HG02973 (cell line): Measurements from ENCODE around the gene FHL2.

Source experiments
- ATAC-seq: cut with Tn5 transposase; IDR thresholded peaks from one replicate; pipeline ENCODE4 v1.9.1; 2021; ENCODE audit warnings: moderate library complexity; ENCODE audit not compliant: unreplicated experiment

Gene FHL2

DNA sequence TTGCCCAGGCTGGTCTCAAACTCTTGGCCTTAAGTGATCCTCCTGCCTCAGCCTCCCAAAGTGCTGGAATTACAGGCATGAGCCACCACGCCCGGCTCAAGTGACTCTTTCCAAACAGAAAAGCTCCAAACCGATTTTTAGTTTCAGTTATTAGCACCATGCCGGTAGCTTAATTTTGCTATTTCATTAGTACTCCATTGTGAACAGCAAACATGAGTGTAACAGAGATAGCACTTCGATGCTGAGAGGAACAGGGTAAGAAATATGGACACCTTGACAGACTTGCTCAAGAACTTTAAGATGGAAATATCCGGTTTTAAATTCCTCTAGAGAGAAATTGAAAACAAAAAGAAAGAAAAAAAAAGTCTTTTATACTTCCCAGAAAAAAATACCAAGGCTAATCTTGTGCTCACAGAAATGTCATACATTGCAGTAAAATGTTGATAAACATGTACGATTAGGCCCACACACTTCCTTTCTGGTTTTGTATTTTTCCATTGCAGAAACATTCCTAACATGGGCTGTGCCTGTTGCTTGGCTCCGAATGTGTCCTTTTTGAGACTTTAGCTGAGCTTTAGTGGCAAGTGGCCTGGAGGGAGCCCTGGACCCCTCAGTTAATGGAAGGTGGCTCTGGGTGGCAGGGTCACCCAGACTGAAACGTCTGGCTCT is 18.3 kb downstream of the FHL2 start:
- ATAC-seq: no peak

DNA sequence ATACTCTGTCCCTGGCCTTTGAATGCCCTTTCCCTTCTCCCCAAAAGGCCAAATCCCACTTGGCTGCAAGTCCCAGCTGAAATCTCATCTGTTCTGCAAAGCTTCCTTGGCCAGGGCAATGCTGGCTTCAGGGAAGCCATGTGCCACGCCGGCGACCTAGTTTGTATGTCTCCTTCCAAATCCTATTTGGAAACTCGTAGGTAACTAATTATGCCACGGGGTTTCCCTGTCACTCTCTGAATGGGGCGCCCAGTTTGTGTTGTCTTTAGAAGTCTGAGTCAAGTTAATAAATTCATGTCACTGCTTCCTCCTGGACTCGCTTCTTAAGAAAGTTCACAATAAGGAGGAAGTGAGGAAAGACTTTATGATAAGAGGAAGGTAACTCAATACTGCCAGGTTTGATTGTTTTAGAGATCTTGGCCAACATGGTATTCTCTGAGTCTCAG is 19.1 kb downstream of the FHL2 start:
- no peak for ATAC-seq

DNA sequence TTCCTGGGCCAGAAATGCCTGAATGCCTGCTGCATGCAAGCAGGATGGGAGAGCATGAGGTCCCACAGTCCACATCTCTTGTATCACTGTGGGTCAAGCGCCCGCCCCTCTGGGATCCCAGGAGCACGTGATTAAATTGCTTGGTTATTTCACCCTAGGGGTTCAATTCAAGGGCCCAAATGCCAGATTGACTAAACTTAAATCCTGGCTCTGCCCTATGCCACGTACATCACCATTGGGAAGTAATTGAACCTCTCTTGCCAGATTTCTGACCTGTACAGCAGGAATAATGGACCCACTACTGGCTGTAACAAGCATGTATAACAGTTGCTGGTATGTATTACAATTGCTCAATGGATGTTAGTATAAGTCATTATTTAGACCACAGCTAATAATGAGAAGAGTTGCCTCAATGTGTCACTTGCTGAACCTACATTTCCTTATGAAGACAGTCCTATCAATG is 19.9 kb downstream of the FHL2 start:
- ATAC-seq: no peak

DNA sequence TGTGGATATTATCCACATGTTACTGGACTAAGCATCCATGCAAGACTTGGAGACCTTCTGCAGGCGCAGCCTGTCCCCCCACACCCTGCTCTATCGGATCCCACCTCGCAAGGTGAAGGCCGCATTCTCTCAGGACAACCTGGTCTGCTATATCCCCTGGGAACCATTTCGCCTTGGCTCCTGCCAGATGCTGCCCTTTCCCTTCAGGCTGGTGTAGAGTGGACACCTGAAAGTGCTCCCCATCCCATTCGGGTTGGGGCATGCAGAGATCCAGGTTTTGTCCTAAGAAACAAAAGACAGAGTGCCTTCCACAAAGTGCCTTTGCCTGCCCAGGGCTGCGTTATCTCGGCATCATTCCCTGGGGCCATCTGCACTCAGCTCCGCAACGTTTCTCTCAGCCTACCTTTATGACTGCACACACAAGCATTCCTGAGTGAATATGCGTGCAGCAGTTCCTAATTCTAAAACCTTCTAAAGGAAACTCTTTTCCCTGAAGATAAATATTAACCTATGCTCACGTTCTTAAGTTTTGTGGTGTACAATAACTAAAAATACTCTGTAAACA is 20.5 kb downstream of the FHL2 start:
- ATAC-seq: no peak

DNA sequence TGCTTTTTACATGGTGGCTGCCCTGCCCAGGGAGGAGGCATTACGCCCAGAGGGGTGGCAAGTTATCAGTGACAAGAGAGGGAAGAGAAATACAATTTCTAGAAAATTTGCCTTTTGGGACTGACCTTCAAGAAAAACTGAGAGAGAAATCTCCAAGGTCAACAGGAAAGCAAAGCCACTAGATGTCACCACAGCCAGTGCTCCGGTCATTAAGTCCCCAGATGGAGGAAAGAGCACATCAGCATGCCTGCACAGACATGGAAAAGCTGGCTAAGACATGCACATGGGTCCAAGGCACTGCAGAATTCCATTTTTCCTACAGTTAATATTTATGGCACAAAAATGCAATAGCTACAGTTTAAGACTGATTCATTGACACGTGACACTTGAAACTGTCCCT is 21.0 kb downstream of the FHL2 start:
- no peak for ATAC-seq

DNA sequence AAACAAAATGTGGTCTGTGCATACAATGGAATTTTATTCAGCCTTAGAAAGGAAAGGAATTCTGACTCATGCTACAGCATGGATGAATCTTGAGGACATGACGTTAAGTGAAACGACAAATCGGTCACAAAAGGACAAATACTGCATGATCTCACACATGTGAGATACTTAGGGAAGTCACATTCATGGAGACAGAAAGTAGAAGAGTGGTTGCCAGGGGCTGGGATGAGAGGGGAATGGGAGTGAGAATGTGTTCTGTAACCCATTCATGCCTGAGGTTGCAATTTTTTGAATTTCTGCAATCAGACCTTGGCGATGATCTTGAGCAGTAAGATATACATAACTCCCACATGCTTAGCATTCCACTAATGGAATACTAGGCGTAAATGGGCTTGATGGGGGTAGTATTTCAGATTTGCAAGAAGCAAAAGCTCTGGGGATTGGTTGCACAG is 22.0 kb downstream of the FHL2 start:
- ATAC-seq: no peak

DNA sequence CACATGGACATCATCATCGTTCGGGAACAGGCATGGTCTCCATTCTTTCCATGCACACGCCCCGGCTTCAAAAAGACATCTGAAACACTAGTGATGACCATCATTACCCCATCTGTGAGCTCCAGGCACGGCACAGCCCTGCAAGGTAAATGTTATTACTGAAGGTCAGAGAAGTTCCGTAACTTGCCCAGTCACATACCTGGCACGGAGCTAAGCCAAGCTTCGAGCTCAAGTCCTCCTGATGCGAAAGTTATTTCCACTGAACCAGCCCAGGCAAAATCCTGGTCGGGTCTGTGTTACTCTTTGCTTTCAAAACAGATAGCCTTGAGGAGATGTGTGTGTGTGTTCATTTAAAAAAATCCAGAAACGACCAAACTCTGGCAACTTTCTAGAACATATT is 22.8 kb downstream of the FHL2 start:
- no peak for ATAC-seq

DNA sequence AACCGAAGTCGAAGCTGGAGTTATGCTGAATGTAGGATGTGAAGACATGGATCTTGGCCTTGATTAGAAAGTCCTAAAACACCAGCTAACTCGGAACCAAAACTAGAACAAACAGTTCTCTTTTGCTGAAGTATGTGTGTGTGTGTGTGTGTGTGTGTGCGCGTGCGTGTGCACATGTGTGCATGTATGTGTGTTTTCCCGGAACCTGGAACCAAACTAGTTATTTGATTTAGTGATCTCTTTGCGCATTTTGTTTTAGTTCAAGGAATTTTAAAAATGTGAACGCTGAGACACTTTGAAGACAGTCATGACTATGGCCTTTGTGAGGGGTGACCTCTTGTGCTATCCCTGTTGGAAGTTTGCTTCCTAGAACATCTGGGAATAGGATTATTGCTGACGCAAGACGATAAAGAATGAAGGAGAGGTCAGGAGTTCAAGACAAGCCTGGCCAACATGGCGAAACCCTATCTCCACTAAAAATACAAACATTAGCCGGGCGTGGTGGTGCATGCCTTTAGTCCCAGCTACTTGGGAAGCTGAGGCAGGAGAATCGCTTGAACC is 23.8 kb downstream of the FHL2 start:
- no peak for ATAC-seq

DNA sequence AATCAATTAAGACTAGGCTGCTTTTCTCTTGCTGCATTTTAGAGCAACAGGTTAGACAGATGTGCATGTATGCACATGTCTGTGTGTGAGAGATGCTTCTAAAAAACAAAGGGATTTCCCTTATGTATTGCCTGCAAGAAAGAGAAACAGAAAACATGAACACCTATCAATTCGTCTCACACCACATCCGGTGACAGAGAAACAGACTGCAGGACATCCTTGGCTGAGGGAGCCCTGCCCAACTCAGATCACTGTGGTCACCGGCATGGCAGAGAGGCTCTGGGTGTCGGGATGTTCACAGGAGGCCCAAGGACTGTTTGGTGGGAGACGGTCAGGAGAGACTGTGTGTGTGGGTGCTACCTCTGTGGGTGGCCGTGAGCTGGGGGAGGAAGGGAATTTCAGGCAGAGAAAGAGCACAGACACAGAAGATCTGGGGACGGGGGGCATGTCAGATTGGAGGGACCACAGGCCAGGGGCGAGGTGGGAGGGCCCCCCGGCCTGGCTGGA is 24.9 kb downstream of the FHL2 start:
- peak; percentile 89 for ATAC-seq

DNA sequence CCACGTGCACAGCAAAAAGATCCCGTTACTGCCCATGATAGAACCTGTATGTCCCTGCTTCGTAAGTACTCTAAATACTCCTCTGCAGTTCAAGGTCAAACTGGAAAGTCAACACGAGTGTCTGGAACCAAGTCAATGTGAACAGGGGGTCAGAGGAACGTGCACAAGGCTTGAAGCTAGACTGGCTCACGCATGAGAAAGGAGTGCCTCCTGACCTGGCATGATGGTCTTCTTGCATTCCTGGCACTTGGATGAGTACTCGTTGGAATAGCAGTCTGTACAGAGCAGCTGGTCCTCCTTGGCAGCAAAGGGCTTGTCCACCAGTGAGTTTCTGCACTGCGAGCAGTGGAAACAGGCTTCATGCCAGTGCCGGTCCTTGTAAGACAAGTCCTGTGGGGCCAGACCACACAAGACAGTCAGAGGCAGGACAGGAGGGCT is 25.5 kb downstream of the FHL2 start:
- no peak for ATAC-seq

DNA sequence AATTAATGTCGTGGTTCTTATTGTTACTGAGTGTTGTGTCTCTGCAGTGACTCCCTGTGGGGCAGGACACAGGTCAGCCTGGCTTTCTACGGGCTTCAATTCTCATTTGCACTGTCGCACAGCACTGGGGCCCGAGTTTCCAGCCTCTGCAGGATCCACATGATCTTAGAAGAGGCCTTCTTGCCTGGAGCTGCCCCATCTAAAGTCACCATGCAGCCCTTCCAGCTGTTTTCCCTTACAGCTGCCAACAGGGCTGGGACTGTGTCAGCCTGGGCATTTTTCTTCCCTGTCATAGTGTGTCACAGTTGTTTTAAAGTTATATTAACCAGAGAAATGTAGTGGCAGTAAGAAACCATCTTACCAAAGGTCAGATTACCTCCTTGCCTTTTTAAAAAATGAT is 27.0 kb downstream of the FHL2 start:
- ATAC-seq: no peak

DNA sequence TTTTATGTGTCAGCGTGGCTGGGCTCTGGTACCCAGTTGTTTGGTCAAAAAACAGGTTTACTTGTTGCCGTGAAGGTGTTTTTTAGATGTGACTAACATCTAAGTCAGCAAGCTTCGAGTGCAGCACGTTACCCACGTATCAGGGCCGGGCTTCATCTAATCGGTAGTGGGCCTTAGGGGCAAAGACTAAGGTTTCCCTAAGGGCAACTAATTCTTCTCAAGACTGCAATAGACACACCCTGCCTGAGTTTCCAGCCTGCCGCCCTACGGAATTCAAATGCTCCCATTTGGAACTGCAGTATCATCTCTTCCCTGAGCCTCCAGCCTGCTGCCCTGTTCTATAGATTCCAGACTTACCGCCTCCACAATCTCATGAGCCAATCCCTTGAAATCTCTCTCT is 27.7 kb downstream of the FHL2 start:
- ATAC-seq: no peak

DNA sequence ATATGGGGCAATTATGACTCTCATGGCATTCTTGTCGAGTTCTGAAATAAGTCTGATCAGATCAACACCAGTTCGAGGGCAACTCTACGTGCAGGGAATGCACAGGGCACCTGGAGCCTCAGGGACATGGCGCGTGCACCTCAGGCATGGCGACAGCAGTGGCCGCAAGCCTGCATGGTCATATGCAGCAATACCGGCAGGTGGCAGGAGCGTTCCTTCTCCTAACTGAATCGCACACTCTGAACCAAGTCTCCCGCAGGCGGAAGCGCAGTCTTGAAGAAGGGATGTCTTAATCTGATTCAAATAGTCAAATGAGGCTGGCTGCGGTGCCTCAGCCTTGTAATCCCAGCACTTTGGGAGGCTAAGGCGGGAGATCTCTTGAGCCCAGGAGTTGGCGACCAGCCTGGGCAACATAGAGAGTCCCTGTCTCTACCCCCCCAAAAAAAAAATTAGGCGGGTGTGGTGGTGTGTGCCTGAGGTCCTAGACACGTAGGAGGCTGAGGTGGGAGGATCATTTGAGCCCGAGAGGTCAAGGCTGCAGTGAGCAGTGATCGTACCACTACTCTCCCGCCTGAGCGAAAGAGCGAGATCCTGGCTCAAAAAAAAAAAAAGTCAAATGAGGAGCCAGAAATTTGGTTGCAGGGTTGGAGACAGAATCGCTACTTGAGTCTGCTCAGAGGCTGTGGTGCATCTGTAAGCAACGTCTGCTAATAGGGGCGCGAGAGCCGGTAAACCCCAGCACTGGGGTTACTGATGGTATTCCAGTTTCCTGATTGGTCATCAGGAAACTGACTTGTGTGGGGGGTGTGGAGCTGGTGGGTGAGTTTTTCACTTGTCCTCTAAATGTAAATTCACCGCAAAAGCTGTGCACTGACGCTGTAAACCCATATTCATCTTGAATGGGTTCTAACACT is 28.8 kb downstream of the FHL2 start:
- ATAC-seq: peak; percentile 89

DNA sequence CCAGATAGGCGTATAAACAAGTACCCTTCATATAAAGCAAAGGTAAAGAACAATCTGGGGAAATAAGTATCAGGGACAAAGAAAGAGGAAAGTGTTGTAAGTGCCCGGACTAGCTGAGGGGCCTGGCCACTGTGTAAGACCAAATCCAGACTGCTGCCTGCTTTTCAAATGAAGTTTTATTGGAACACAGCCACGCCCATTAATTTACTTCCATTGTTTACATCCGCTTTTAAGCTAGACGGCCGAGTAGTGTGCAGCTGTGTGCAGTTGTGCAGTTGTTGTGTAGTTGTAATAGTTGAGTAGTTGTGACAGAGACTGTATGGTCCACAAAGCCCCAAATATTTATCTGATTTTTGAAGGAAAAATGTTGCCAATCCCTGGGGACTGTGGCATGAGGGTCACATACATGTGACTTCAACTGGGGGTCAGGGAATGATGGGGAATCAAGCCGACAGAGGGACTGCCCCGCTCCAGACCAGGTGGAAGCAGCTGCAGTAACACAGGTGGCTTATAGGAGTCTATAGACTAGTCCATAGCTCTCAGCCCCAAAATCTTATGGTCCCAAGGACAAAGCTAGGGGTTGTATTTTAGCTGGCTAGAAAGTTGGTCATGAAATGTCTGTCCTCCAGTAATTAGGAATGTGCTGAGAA is 30.0 kb downstream of the FHL2 start:
- ATAC-seq: no peak

DNA sequence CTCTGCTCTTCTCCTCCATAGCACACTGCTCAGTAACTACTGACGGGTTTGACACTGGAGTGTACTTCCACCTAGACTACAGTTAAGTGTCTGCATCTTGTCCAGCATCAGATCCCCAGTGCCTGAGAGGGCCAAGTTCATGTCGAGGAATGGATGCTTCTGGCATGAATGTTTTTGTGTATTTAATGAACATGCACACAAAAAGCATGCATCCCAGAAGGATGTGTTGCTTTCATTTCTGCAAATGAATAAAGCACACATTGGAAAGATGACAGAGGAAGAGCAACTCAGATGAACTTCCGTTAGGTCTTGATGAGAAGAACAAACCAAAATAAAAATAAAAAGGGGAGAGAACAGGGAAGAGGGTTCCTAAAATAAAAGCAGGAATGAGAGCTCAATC is 33.6 kb downstream of the FHL2 start:
- ATAC-seq: no peak

DNA sequence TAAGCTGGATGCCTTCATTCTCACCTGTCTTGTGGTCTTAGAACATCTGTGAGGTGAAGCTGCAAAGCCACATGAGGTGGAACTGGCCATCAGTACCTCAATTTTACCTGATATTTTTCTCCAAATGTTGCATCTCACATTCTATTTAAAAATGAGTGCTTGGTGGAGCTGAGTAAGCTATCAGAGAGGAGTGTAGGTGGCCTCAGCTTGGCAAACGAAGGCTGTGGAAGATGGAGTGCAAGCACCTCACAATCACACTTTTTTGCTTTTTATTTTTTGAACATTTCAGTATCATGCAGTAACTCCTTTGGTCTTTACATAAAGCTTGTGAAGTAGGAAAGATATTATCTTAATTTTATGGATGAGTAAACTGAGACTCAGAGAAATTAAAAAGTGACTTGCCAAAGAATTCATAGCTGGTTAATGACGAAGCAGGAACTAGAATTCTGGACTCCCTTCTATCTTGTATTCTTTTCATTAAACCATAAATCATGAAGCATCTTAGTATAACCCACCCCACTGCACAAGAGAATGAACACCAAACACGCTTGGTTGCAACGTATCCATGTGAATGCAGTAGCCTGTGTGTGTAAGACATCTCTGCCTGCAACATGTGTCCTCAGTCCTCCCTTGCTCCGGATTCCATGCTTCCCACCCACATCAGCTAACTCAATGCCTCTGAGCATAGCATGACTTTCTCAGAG is 34.3 kb downstream of the FHL2 start:
- ATAC-seq: no peak

DNA sequence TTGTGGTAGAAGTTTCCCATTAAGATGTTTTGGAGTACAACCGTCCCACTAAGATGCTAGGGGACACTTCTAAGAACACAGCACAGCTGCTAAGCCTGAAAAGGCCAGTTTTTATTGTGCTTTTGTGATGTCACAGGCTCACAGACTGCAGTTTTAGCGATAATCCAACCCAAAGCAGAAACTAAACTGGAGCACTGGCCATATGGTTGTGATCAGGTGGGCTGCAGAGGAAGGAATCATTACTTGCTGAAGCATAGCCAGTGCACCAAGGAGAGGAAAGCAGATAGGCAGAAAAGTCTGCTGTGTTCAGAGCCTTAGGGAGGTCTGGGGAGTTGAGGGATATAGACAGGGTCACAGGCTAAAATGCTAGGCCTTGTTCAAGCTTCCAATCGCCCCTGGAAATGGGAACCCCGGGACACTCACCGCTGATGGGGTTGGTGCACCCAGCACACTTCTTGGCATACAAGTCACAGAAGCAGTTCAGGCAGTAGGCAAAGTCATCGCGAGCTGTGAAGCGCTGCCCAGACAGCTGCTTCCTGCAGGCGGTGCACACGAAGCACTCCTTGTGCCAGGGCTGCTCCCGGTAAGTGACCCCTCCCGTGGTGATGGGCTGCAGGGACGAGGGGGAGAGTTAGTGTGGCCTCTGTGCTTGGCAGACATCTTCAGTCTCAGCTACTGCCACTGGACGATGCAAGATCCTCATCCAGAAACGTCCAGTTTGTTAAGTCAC is 35.8 kb downstream of the FHL2 start:
- ATAC-seq: no peak

DNA sequence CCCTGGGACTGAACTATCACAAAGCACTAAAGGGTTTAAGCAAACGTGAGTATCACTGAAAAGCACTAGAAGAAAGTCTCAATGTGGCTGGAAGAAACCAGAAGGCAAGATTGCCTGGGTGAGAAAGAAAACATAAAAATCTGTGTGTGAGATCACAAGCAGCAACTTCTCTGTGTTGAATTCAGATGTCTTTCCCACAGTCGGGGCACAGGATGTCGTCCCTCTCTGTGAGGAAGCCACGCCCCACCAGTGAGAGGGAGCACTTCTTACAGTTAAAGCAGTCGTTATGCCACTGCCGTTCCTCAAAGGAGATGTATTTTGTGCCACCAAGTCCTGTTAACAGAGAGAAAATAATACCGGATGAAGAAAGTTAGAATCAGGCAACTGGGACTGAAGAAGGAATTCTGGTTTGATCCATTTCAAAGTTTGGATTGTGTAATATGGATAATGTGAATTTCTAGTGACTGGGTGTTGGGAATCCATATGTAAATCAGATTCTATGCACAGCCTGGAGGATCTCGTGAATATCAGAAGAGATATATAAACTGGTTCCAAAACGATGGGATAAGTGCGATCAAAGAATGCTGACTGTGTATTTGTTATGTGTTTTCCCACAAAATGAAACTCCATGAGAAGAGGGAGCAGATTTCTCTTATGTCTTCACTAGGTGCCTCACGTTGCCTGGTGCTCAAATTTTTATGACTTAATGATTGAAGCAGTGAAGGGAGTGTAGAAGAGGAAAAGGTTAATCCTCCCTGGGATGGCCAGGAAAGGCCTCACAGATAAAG is 37.6 kb downstream of the FHL2 start:
- ATAC-seq: no peak

DNA sequence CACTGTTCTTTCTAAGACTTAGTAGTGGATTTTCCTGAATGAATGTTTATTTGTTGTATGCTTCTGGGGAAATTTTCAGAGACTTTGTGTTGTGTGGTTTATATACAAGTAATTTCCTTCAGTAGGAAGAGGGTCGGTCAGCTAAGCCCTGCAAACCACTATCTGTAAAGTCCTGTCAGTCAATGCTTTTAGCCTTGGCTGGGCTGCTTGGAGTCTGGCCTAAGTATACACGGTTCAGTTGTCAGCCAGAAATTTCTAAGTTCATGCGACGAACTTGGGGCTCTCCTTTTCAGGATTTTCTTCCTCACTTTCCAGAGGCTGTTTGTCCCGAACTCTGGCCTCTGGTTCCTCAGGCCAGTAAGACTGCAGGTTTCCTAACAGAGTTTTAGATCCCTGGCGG is 40.3 kb downstream of the FHL2 start:
- no peak for ATAC-seq
